GM19043 (cell line): Measurements from ENCODE around the gene GGACT.

Experiments used
- ATAC-seq: cut with Tn5 transposase; IDR thresholded peaks from one replicate; pipeline ENCODE4 v1.9.1; 2021; ENCODE audit warnings: low read depth; ENCODE audit not compliant: unreplicated experiment

GGACT gene

GRCh38 chr13:100518394-100519062, 70.1 kb downstream of the GGACT start:
- no peak for ATAC-seq

- no peak for ATAC-seq
Measured at GRCh38 chr13:100517728-100518127, 70.9 kb downstream of the GGACT start.

GRCh38 chr13:100517135-100517534, 71.5 kb downstream of the GGACT start:
- ATAC-seq: no peak

- ATAC-seq: no peak
Measured at GRCh38 chr13:100515410-100515800, 73.2 kb downstream of the GGACT start.

- ATAC-seq: peak; percentile 76
Measured at GRCh38 chr13:100514788-100515409, 73.7 kb downstream of the GGACT start.

GRCh38 chr13:100513987-100514670, 74.5 kb downstream of the GGACT start:
- no peak for ATAC-seq

GRCh38 chr13:100513171-100513570, 75.4 kb downstream of the GGACT start:
- no peak for ATAC-seq

- ATAC-seq: no peak
Measured at GRCh38 chr13:100512422-100512821, 76.2 kb downstream of the GGACT start.

GRCh38 chr13:100511466-100511865, 77.1 kb downstream of the GGACT start:
- ATAC-seq: no peak

- ATAC-seq: no peak
Measured at GRCh38 chr13:100510208-100510957, 78.2 kb downstream of the GGACT start.

- ATAC-seq: no peak
Measured at GRCh38 chr13:100508996-100509395, 79.6 kb downstream of the GGACT start.

GRCh38 chr13:100508455-100508854, 80.1 kb downstream of the GGACT start:
- no peak for ATAC-seq

- ATAC-seq: no peak
Measured at GRCh38 chr13:100506600-100507422, 81.8 kb downstream of the GGACT start.

- peak; percentile 69 for ATAC-seq
Measured at GRCh38 chr13:100506154-100506553, 82.4 kb downstream of the GGACT start.

GRCh38 chr13:100503622-100504021, 85.0 kb downstream of the GGACT start:
- ATAC-seq: no peak

GRCh38 chr13:100502446-100502845, 86.1 kb downstream of the GGACT start:
- no peak for ATAC-seq

- ATAC-seq: no peak
Measured at GRCh38 chr13:100497389-100497788, 91.2 kb downstream of the GGACT start.

GRCh38 chr13:100495455-100495854, 93.1 kb downstream of the GGACT start:
- ATAC-seq: no peak

GRCh38 chr13:100493418-100493817, 95.2 kb downstream of the GGACT start:
- no peak for ATAC-seq

GRCh38 chr13:100491164-100491842, 97.3 kb downstream of the GGACT start:
- ATAC-seq: no peak
